Upper lobe of left lung (tissue), 4 donors: Measurements from ENCODE around the gene EYS.

Experiments
- POLR2A ChIP-seq, 4 donors: fragments of 450-650 bp; IDR thresholded peaks; one replicate each; pipeline ENCODE4 v1.5.1; 2016 to 2017; ENCODE audit warnings: antibody characterized with exemption in 4 of 4, mild to moderate bottlenecking in 2 of 4
- POLR2AphosphoS5 ChIP-seq, 2 donors: sonication (generic); formaldehyde crosslinking; IDR thresholded peaks; one replicate each; pipeline ENCODE4 v1.5.1; 2017; ENCODE audit warnings: antibody characterized with exemption in 2 of 2
- TF ChIP-seq, protein P1 (sequence below), 6 experiments: fragments of 450-650 bp in 4 of 6; fragments of 200-600 bp in 2 of 6; sonication (generic) in 2 of 6; IDR thresholded peaks; one replicate each; pipeline ENCODE4 v1.5.1; 2016 to 2019; ENCODE audit warnings: antibody characterized with exemption in 6 of 6

DNA sequence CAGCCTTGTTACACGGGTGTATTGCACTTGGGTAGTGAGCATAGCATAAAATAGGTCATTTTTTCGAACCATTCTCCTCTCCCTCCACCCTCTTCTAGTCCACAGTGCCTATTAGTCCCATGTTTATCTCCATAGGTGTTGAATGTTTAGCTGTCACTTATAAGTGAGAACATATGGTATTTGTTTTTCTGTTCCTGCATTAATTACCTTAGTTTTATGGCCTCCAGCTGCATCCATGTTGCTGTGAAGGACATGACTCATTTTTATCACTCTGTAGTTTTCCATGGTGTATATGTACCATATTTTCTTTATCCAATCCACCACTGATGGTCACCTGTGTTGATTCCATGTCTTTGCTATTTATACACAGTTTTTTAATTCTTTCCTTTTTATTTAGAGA, 889.5 kb downstream of the EYS start:
- TF ChIP-seq, protein P1, sequence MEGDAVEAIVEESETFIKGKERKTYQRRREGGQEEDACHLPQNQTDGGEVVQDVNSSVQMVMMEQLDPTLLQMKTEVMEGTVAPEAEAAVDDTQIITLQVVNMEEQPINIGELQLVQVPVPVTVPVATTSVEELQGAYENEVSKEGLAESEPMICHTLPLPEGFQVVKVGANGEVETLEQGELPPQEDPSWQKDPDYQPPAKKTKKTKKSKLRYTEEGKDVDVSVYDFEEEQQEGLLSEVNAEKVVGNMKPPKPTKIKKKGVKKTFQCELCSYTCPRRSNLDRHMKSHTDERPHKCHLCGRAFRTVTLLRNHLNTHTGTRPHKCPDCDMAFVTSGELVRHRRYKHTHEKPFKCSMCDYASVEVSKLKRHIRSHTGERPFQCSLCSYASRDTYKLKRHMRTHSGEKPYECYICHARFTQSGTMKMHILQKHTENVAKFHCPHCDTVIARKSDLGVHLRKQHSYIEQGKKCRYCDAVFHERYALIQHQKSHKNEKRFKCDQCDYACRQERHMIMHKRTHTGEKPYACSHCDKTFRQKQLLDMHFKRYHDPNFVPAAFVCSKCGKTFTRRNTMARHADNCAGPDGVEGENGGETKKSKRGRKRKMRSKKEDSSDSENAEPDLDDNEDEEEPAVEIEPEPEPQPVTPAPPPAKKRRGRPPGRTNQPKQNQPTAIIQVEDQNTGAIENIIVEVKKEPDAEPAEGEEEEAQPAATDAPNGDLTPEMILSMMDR (IDR thresholded peaks at IDR 0.05): no peak
- TF ChIP-seq POLR2AphosphoS5 (IDR thresholded peaks at IDR 0.05): no peak
- TF ChIP-seq POLR2A (IDR thresholded peaks at IDR 0.05): no peak
